GM12878 (cell line): ENCODE results near the gene CAPN8.

ENCODE experiments used
- ELK1 ChIP-seq: IDR thresholded peaks from 2 replicates; pipeline ENCODE4 v1.6.1; 2012; ENCODE audit warnings: low read depth, low read length, improper control_type of control experiment
- HDAC2 ChIP-seq: fragments of 200-600 bp; sonication (generic); IDR thresholded peaks from 2 replicates; pipeline ENCODE4 v1.6.1; 2017
- JUND ChIP-seq: IDR thresholded peaks from 2 replicates; pipeline ENCODE4 v1.6.1; 2012; ENCODE audit warnings: low read depth, mild to moderate bottlenecking, low read length, improper control_type of control experiment, moderate library complexity
- POLR2A ChIP-seq: IDR thresholded peaks from 2 replicates; pipeline ENCODE4 v1.6.1; 2011; ENCODE audit warnings: low read depth, mild to moderate bottlenecking, low read length
- SIN3A ChIP-seq: IDR thresholded peaks from 2 replicates; pipeline ENCODE4 v1.6.1; 2012; ENCODE audit warnings: low read depth, low read length, improper control_type of control experiment
- USF2 ChIP-seq: IDR thresholded peaks from 2 replicates; pipeline ENCODE4 v1.6.1; 2011; ENCODE audit warnings: low read depth, low read length, improper control_type of control experiment, borderline replicate concordance
- ZNF24 ChIP-seq: fragments of 450-650 bp; IDR thresholded peaks from 2 replicates; pipeline ENCODE4 v1.6.1; 2017; ENCODE audit warnings: antibody characterized with exemption, mild to moderate bottlenecking
- ZZZ3 ChIP-seq: IDR thresholded peaks from 2 replicates; pipeline ENCODE4 v1.6.1; 2011; ENCODE audit warnings: low read depth; ENCODE audit not compliant: control insufficient read depth, insufficient read length
- TF ChIP-seq, protein P1 (sequence below): IDR thresholded peaks from 2 replicates; pipeline ENCODE4 v1.6.1; 2011; ENCODE audit warnings: low read depth, mild to moderate bottlenecking, low read length, moderate library complexity, borderline replicate concordance; ENCODE audit errors: extremely low read depth

DNA sequence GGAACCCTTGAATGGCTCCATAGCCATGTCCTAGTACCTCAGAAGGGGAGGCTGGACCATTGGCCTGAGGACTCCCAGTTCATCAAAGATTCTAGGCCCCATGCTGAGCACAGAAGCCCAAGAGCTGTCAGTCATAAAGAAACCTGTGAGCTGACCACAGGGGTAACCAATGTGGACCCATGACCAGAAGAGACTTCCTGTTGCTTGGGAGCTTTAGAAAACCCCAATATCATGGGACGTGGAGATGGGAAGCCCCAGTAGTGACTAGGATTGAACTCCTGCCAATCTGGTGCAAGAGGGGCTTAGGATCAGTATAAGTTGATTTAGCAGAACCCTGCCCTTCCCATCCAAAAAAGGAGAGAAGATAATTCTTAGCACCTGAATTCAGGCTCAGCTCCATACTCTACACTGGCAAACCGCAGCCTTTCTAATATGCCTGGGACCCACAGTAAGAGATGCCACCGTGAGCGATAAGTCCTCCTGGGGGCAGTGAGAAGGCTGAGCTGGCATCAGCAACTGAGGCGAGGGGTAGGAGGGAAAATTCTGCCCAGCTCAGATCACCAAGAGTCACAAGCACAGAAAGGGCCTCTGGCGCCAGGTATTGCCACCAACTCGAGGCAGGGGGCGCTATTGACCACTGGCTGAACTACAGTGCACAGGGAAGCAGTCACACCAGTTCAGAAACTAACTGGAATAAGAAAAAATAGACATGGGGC is 108.9 kb downstream of the CAPN8 start:
- no peak for TF ChIP-seq ELK1
- peak; percentile 61; the same call in 1 of the 2 replicates for TF ChIP-seq JUND
- TF ChIP-seq POLR2A = no peak
- TF ChIP-seq, protein P1, sequence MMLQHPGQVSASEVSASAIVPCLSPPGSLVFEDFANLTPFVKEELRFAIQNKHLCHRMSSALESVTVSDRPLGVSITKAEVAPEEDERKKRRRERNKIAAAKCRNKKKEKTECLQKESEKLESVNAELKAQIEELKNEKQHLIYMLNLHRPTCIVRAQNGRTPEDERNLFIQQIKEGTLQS = no peak
- no peak for TF ChIP-seq ZZZ3
- no peak; the same call in 1 of the 2 replicates for TF ChIP-seq ZNF24
- TF ChIP-seq USF2 = no peak
- TF ChIP-seq SIN3A = no peak
- no peak for TF ChIP-seq HDAC2
